Measurements from ENCODE around the gene GRB7. TPM values are rescaled to one million over a fixed set of nuclear protein-coding genes. Genes with fewer than 3 reads are reported as not detected.

GRB7 gene
- total and polyA plus RNA-seq, 2 of the 4 experiments (the other 2 are of a cell fraction), result 0.18 to 0.36 TPM

GRCh38 chr17:39750131-39751015 is 12.6 kb downstream of the GRB7 start (continued):
- no peak for TF ChIP-seq MXI1 (IDR thresholded peaks at IDR 0.05; ENCODE audit: borderline replicate concordance, low read depth, low read length)

GRCh38 chr17:39751016-39751543 is 13.3 kb downstream of the GRB7 start:
- POLR2A ChIA-PET (ENCODE audit: unreplicated experiment), result no interaction called here

More at GRCh38 chr17:39751016-39751543, 13.3 kb downstream of the GRB7 start:
- dilution Hi-C loops (cut with HindIII; ENCODE audit: low sequenced_read_pairs, unreplicated experiment) (no loop called here), intact Hi-C loops (cut with micrococcal nuclease) (no loop called here), in situ Hi-C loops (cut with MboI; ENCODE audit: low sequenced_read_pairs) (no loop called here)
- H4K8ac ChIP-seq (ENCODE audit: low read depth in 2 of 2, low read length in 2 of 2), result no peak overlapping the region
- no peak overlapping the region for H2AK5ac ChIP-seq (ENCODE audit: low read depth, low read length)
- no peak overlapping the region for H2AFZ ChIP-seq (replicated peaks; ENCODE audit: low read length, poor library complexity)
- H3K23ac ChIP-seq (ENCODE audit: low read depth, low read length), result no peak overlapping the region
- no peak overlapping the region for H3K4me2 ChIP-seq (ENCODE audit: low read depth, low read length)
- no peak overlapping the region for H4K91ac ChIP-seq (ENCODE audit: insufficient read depth, low read depth, low read length)
- no peak overlapping the region for H3K27ac ChIP-seq (ENCODE audit: insufficient read depth, low read length)
- CTCF ChIA-PET, result no interaction called here
- H2AK9ac ChIP-seq (replicated peaks; ENCODE audit: low read depth, low read length, poor library complexity), result no peak overlapping the region
- WGBS, 2 experiments (ENCODE audit: extremely low coverage in 2 of 2, insufficient read length in 1 of 2), result no CpG with 5 or more reads among the region's 5 CpGs
- no peaks in the 10 kb centered on the region for H3K9me3 ChIP-seq (ENCODE audit: control insufficient read depth, insufficient read depth, low read length)
- peaks cover 7% of the 10 kb centered on the region for H3K4me1 ChIP-seq (ENCODE audit: control insufficient read depth, insufficient read depth, low read length)
- ATAC-seq (ENCODE audit: low read depth) (no peak), DNase-seq (no peak)
- no peak overlapping the region for H3K4ac ChIP-seq (ENCODE audit: low read depth, low read length)
- H4K20me1 ChIP-seq (ENCODE audit: insufficient read depth, low read length), result no peaks in the 10 kb centered on the region
- H3K79me1 ChIP-seq (ENCODE audit: low read depth in 1 of 2, low read length in 2 of 2), result no peaks in the 10 kb centered on the region; a peak in 1 of 4 replicates
- no peak overlapping the region for H3K4me3 ChIP-seq (ENCODE audit: insufficient read depth, low read depth, low read length)
- no peak overlapping the region for H4K5ac ChIP-seq (ENCODE audit: low read depth, low read length)
- no peaks in the 10 kb centered on the region; the same call in 1 of the 2 replicates for H3K9me1 ChIP-seq (ENCODE audit: insufficient read depth, low read length)
- no peak overlapping the region for H2BK20ac ChIP-seq (ENCODE audit: low read depth, low read length)
- H3K36me3 ChIP-seq (ENCODE audit: control insufficient read depth, insufficient read depth, low read length), result no peaks in the 10 kb centered on the region
- no peak for TF ChIP-seq NFE2L2 (IDR thresholded peaks at IDR 0.05; ENCODE audit: low read depth, low read length)
- H3K14ac ChIP-seq (replicated peaks; ENCODE audit: low read depth, low read length), result no peak overlapping the region
- no peak overlapping the region for H3K56ac ChIP-seq (ENCODE audit: extremely low read depth, insufficient read depth, low read length)
- no peak overlapping the region for H2BK15ac ChIP-seq (ENCODE audit: low read depth, low read length)
- BruUV-seq (replicated peaks), result no TSS peak
- H2BK120ac ChIP-seq (ENCODE audit: low read depth, low read length), result no peak overlapping the region
- H3K27me3 ChIP-seq (ENCODE audit: control insufficient read depth, insufficient read depth, low read length), result peaks cover 11% of the 10 kb centered on the region
- H3K18ac ChIP-seq (ENCODE audit: low read depth, low read length), result no peak overlapping the region
- H2BK5ac ChIP-seq (ENCODE audit: low read depth, low read length, poor library complexity, severe bottlenecking), result no peak overlapping the region
- H3K9ac ChIP-seq (ENCODE audit: low read depth, low read length), result no peak overlapping the region

Data from IMR-90 (cell line).